ENCODE data around the gene SP9.

SP9 gene

GRCh38 chr2:174333017-174333371 lies 1.8 kb upstream of the SP9 start:
- Histone ChIP-seq H3K27me3 (replicated peaks; ENCODE audit: control insufficient read depth, insufficient read depth, low read length, poor library complexity, severe bottlenecking) (peaks cover 93% of the 10 kb centered on the region), H3K9me3 (ENCODE audit: control insufficient read depth, low read length) (no peaks in the 10 kb centered on the region), H3K4me3 (ENCODE audit: insufficient read depth, low read depth, low read length, poor library complexity, severe bottlenecking) (no peak overlapping the region), H3K4me1 (ENCODE audit: control insufficient read depth, insufficient read depth, low read length, poor library complexity, severe bottlenecking) (peaks cover 50% of the 10 kb centered on the region), H3K36me3 (ENCODE audit: control insufficient read depth, insufficient read depth, low read length) (no peaks in the 10 kb centered on the region), H3K27ac (ENCODE audit: insufficient read depth, low read length, poor library complexity, severe bottlenecking) (no peak overlapping the region)
- no peak for DNase-seq

GRCh38 chr2:174333372-174334277 lies 1.1 kb upstream of the SP9 start:
- Histone ChIP-seq H3K36me3 (ENCODE audit: control insufficient read depth, insufficient read depth, low read length) (no peaks in the 10 kb centered on the region), H3K27me3 (replicated peaks; ENCODE audit: control insufficient read depth, insufficient read depth, low read length, poor library complexity, severe bottlenecking) (peaks cover 95% of the 10 kb centered on the region), H3K4me1 (ENCODE audit: control insufficient read depth, insufficient read depth, low read length, poor library complexity, severe bottlenecking) (peaks cover 50% of the 10 kb centered on the region), H3K27ac (ENCODE audit: insufficient read depth, low read length, poor library complexity, severe bottlenecking) (no peak overlapping the region), H3K9me3 (ENCODE audit: control insufficient read depth, low read length) (no peaks in the 10 kb centered on the region), H3K4me3 (ENCODE audit: insufficient read depth, low read depth, low read length, poor library complexity, severe bottlenecking) (no peak overlapping the region)
- DNase-seq, result no peak

DNA sequence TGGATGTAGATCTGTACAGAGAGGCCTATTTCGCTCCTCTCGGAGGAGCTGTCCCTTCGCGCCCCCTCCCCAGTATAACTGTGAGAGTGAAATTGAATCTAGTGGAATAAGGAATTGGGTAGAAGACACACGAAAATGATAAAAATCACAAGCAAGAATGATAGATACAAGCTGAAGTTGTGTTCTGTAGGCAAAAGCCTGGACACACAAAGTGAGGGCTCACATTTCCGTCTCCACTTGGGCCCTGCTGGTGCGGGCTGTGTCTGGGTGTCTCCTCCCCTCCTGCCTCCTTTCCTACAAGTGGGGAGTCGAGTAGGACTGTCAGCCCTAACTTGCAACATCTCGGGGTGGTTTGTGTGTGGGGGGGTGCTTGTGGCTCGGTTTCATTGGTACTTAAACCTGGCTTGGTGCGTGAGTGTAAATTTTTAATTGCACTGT lies 457 bp upstream of the SP9 start:
- H3K4me1 ChIP-seq (ENCODE audit: control insufficient read depth, insufficient read depth, low read length, poor library complexity, severe bottlenecking), result peaks cover 51% of the 10 kb centered on the region

GRCh38 chr2:174335254-174335987 lies 667 bp downstream of the SP9 start:
- peaks cover 59% of the 10 kb centered on the region for H3K4me1 ChIP-seq (ENCODE audit: control insufficient read depth, insufficient read depth, low read length, poor library complexity, severe bottlenecking)
- peak overlapping the region; percentile 13 for H3K4me3 ChIP-seq (ENCODE audit: insufficient read depth, low read depth, low read length, poor library complexity, severe bottlenecking)
- no peak overlapping the region for H3K27ac ChIP-seq (ENCODE audit: insufficient read depth, low read length, poor library complexity, severe bottlenecking)

More for the DNA sequence above, 457 bp upstream of the SP9 start:
- no peak overlapping the region for H3K4me3 ChIP-seq (ENCODE audit: insufficient read depth, low read depth, low read length, poor library complexity, severe bottlenecking)
- H3K36me3 ChIP-seq (ENCODE audit: control insufficient read depth, insufficient read depth, low read length), result no peaks in the 10 kb centered on the region
- H3K27me3 ChIP-seq (replicated peaks; ENCODE audit: control insufficient read depth, insufficient read depth, low read length, poor library complexity, severe bottlenecking), result peaks cover 95% of the 10 kb centered on the region
- DNase-seq, result no peak
- H3K27ac ChIP-seq (ENCODE audit: insufficient read depth, low read length, poor library complexity, severe bottlenecking), result no peak overlapping the region
- no peaks in the 10 kb centered on the region for H3K9me3 ChIP-seq (ENCODE audit: control insufficient read depth, low read length)

DNA sequence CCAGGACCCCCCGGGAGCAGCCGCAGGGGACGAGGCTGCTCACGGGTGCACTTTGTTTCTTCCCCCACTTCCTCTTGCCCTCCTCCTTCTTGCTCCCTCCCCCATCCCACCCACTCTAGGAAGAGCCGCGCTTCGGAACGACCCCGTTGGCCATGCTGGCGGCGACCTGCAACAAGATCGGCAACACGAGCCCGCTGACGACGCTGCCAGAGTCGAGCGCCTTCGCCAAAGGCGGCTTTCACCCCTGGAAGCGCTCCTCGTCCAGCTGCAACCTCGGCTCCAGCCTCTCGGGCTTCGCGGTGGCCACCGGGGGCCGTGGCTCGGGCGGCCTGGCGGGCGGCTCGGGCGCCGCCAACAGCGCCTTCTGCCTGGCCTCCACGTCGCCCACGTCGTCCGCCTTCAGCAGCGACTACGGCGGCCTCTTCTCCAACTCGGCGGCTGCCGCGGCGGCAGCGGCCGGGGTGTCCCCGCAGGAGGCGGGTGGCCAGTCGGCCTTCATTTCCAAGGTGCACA lies 1.3 kb downstream of the SP9 start:
- Histone ChIP-seq H3K27ac (ENCODE audit: insufficient read depth, low read length, poor library complexity, severe bottlenecking) (no peak overlapping the region), H3K4me1 (ENCODE audit: control insufficient read depth, insufficient read depth, low read length, poor library complexity, severe bottlenecking) (peaks cover 65% of the 10 kb centered on the region)

More at GRCh38 chr2:174335254-174335987, 667 bp downstream of the SP9 start:
- peaks cover 95% of the 10 kb centered on the region for H3K27me3 ChIP-seq (replicated peaks; ENCODE audit: control insufficient read depth, insufficient read depth, low read length, poor library complexity, severe bottlenecking)
- no peaks in the 10 kb centered on the region for H3K36me3 ChIP-seq (ENCODE audit: control insufficient read depth, insufficient read depth, low read length)
- DNase-seq, result no peak
- no peaks in the 10 kb centered on the region for H3K9me3 ChIP-seq (ENCODE audit: control insufficient read depth, low read length)

GRCh38 chr2:174336501-174337336 lies 2.0 kb downstream of the SP9 start:
- H3K36me3 ChIP-seq (ENCODE audit: control insufficient read depth, insufficient read depth, low read length), result no peaks in the 10 kb centered on the region
- H3K4me3 ChIP-seq (ENCODE audit: insufficient read depth, low read depth, low read length, poor library complexity, severe bottlenecking), result peak overlapping the region; percentile 52
- no peaks in the 10 kb centered on the region for H3K9me3 ChIP-seq (ENCODE audit: control insufficient read depth, low read length)
- no peak for DNase-seq
- H3K27me3 ChIP-seq (replicated peaks; ENCODE audit: control insufficient read depth, insufficient read depth, low read length, poor library complexity, severe bottlenecking), result peaks cover 95% of the 10 kb centered on the region
- peaks cover 68% of the 10 kb centered on the region for H3K4me1 ChIP-seq (ENCODE audit: control insufficient read depth, insufficient read depth, low read length, poor library complexity, severe bottlenecking)
- no peak overlapping the region for H3K27ac ChIP-seq (ENCODE audit: insufficient read depth, low read length, poor library complexity, severe bottlenecking)

More for the DNA sequence above, 1.3 kb downstream of the SP9 start:
- no peaks in the 10 kb centered on the region for H3K36me3 ChIP-seq (ENCODE audit: control insufficient read depth, insufficient read depth, low read length)
- no peak for DNase-seq
- peak overlapping the region; percentile 50 for H3K4me3 ChIP-seq (ENCODE audit: insufficient read depth, low read depth, low read length, poor library complexity, severe bottlenecking)
- no peaks in the 10 kb centered on the region for H3K9me3 ChIP-seq (ENCODE audit: control insufficient read depth, low read length)
- peaks cover 95% of the 10 kb centered on the region for H3K27me3 ChIP-seq (replicated peaks; ENCODE audit: control insufficient read depth, insufficient read depth, low read length, poor library complexity, severe bottlenecking)

GRCh38 chr2:174337337-174338146 lies 2.8 kb downstream of the SP9 start:
- Histone ChIP-seq H3K36me3 (ENCODE audit: control insufficient read depth, insufficient read depth, low read length) (no peaks in the 10 kb centered on the region), H3K9me3 (ENCODE audit: control insufficient read depth, low read length) (no peaks in the 10 kb centered on the region), H3K27me3 (replicated peaks; ENCODE audit: control insufficient read depth, insufficient read depth, low read length, poor library complexity, severe bottlenecking) (peaks cover 95% of the 10 kb centered on the region), H3K27ac (ENCODE audit: insufficient read depth, low read length, poor library complexity, severe bottlenecking) (no peak overlapping the region), H3K4me3 (ENCODE audit: insufficient read depth, low read depth, low read length, poor library complexity, severe bottlenecking) (peak overlapping the region; percentile 52), H3K4me1 (ENCODE audit: control insufficient read depth, insufficient read depth, low read length, poor library complexity, severe bottlenecking) (peaks cover 75% of the 10 kb centered on the region)
- DNase-seq, result no peak

DNA sequence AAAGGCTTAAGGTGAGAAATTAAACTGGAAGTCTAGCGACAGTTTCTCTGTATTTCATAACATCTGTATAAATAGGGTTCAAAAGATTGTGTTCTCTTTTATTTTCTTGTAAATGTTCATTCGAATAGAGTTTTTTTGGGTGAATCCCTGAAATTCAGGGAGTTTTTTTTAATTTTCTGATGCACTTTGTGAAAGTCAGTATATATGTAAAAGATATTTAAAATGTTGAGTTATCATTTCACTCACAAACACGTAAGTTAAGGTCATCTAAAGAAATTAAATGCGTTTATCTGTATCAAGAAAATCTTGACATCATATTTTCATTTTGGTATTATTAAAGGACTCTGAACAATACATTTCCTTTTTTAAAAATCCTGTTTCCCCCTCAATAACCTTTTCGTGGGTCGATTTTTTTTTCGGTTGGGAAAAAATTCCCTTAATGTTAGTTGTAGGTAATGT lies 3.4 kb downstream of the SP9 start:
- Histone ChIP-seq H3K27ac (ENCODE audit: insufficient read depth, low read length, poor library complexity, severe bottlenecking) (no peak overlapping the region), H3K36me3 (ENCODE audit: control insufficient read depth, insufficient read depth, low read length) (no peaks in the 10 kb centered on the region), H3K4me3 (ENCODE audit: insufficient read depth, low read depth, low read length, poor library complexity, severe bottlenecking) (no peak overlapping the region), H3K4me1 (ENCODE audit: control insufficient read depth, insufficient read depth, low read length, poor library complexity, severe bottlenecking) (peaks cover 75% of the 10 kb centered on the region), H3K27me3 (replicated peaks; ENCODE audit: control insufficient read depth, insufficient read depth, low read length, poor library complexity, severe bottlenecking) (peaks cover 95% of the 10 kb centered on the region), H3K9me3 (ENCODE audit: control insufficient read depth, low read length) (no peaks in the 10 kb centered on the region)
- DNase-seq, result no peak

Data from effector memory CD4-positive, alpha-beta T cell (primary cell).